ENCODE data around the gene EPS8L3.
"Not testable (repeated sequence)": the region's sequence is repeated elsewhere in the genome, so short reads cannot be mapped to it uniquely, and the experiment has no call there.

EPS8L3 gene

DNA sequence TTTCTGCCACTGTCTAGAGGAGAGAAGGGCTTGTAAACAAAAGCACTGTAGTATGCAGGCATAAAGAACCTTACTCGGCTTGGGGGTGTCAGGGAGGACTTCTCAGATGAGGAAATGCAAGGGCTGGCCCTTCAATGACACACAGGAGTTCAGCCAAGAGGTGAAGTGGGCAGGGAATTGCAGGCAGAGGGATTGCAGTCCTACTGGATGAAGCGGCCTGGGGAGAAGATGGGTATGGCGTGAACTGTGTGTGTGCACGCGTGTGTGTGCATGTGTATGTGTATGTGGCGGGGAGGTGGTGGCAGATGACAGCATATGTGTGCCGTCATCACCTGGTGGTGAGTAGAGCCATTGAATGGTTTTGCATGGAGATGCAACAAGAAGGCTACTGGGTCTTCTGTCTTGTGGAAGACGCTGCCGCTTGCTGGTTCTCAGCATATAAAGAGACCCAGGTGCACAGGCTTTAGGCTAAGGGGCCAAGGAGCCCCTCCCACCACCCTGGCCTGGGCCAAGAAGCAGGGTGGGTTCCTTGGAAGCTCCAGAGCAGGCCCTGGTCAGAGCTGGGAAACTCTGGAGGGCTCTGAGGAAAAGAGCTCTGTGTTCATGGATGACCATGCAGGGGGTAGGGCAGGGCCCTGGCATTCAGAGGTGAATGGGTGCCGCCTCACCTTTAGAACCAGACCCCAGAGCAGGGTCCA is 4.1 kb upstream of the EPS8L3 start:
- TF ChIP-seq CTCF (IDR thresholded peaks at IDR 0.05): no peak
- Histone ChIP-seq H3K4me2 (ENCODE audit: low read length) (no peak overlapping the region), H3K27ac (no peak overlapping the region), H3K36me3 (ENCODE audit: control insufficient read depth, insufficient read depth, low read length) (no peaks in the 10 kb centered on the region), H3K27me3 (ENCODE audit: control insufficient read depth, insufficient read depth, low read length) (no peaks in the 10 kb centered on the region), H3K4me1 (no peaks in the 10 kb centered on the region), H3K9me3 (ENCODE audit: control insufficient read depth, low read length) (no peaks in the 10 kb centered on the region), H3K79me2 (no peaks in the 10 kb centered on the region), H2AFZ (no peak overlapping the region), H3K9ac (no peak overlapping the region), H3K4me3 (ENCODE audit: low read depth, low read length) (no peak overlapping the region)

DNA sequence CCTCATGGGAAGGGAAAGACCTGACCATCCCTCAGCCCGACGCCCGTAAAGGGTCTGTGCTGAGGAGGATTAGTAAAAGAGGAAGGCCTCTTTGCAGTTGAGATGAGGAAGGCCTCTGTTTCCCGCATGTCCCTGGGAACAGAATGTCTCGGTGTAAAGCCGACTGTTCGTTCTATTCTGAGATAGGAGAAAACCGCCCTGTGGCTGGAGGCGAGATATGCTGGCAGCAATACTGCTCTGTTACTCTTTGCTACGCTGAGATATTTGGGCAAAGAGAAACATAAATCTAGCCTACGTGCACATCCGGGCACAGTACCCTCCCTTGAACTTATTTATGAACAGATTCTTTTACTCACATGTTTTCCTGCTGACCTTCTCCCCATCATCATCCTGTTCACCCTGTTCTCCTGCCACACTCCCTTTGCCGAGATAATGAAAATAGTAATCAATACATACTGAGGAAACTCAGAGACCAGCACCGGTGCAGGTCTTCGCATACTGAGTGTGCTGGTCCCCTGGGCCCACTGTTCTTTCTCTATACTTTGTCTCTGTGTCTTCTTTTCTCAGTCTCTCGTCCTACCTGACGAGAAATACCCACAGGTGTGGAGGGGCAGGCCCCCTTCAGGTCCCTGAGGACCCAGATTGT is 3.4 kb upstream of the EPS8L3 start:
- H3K4me3 ChIP-seq (ENCODE audit: low read depth, low read length); H3K4me1 ChIP-seq; H3K36me3 ChIP-seq (ENCODE audit: control insufficient read depth, insufficient read depth, low read length); H3K9ac ChIP-seq; H2AFZ ChIP-seq; H3K27ac ChIP-seq; H3K79me2 ChIP-seq; H3K4me2 ChIP-seq (ENCODE audit: low read length); H3K9me3 ChIP-seq (ENCODE audit: control insufficient read depth, low read length); H3K27me3 ChIP-seq (ENCODE audit: control insufficient read depth, insufficient read depth, low read length): not testable (repeated sequence)

GRCh38 chr1:109765896-109766615 is 2.3 kb upstream of the EPS8L3 start:
- Histone ChIP-seq H3K9ac (no peak overlapping the region), H3K4me1 (no peaks in the 10 kb centered on the region), H3K4me2 (ENCODE audit: low read length) (no peak overlapping the region), H3K36me3 (ENCODE audit: control insufficient read depth, insufficient read depth, low read length) (no peaks in the 10 kb centered on the region), H2AFZ (no peak overlapping the region), H3K27me3 (ENCODE audit: control insufficient read depth, insufficient read depth, low read length) (no peaks in the 10 kb centered on the region), H3K9me3 (ENCODE audit: control insufficient read depth, low read length) (no peaks in the 10 kb centered on the region), H3K4me3 (ENCODE audit: low read depth, low read length) (no peak overlapping the region), H3K27ac (no peak overlapping the region), H3K79me2 (no peaks in the 10 kb centered on the region)
- no peak for TF ChIP-seq CTCF (IDR thresholded peaks at IDR 0.05)

DNA sequence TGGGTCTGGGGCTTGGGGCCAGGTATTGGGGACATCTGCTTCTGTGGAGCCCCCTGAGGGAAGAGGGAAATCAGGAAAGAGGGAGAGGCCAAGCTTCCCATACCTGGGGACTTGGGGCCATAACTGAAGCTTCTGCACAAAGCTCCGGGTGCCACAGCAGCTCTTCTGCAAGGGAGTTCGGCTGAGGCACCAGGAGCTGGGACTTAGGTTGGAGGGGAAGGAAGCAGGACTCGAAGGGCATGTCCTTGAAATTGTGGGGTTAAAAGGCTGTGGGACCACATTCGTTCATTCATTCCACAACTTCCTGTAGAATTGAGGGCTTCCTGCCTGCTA is 1.7 kb upstream of the EPS8L3 start:
- no peak overlapping the region for H3K4me2 ChIP-seq (ENCODE audit: low read length)
- H3K9ac ChIP-seq: no peak overlapping the region
- no peaks in the 10 kb centered on the region for H3K4me1 ChIP-seq

More for the DNA sequence above, 1.7 kb upstream of the EPS8L3 start:
- Histone ChIP-seq H3K9me3 (ENCODE audit: control insufficient read depth, low read length) (no peaks in the 10 kb centered on the region), H3K4me3 (ENCODE audit: low read depth, low read length) (no peak overlapping the region), H3K36me3 (ENCODE audit: control insufficient read depth, insufficient read depth, low read length) (no peaks in the 10 kb centered on the region), H3K27ac (no peak overlapping the region), H3K79me2 (no peaks in the 10 kb centered on the region), H2AFZ (no peak overlapping the region), H3K27me3 (ENCODE audit: control insufficient read depth, insufficient read depth, low read length) (no peaks in the 10 kb centered on the region)
- TF ChIP-seq CTCF (IDR thresholded peaks at IDR 0.05): no peak
